IPS DF 6.9 (cell line): Measurements from ENCODE around the gene PVR.
"Not testable (repeated sequence)": the region's sequence is repeated elsewhere in the genome, so short reads cannot be mapped to it uniquely, and the experiment has no call there.

Experiments
- DNase-seq: peaks from one replicate; pipeline ENCODE4 v3.0.0-alpha.2; 2013; ENCODE audit warnings: low read depth, low spot score
- H3K27ac ChIP-seq: one replicate; pipeline ENCODE4 v1.5.1; 2013; ENCODE audit warnings: low read length, control low read depth
- H3K27me3 ChIP-seq: 2 replicates; pipeline ENCODE4 v1.6.1; 2013; ENCODE audit warnings: mild to moderate bottlenecking, low read length; ENCODE audit not compliant: control insufficient read depth, insufficient read depth
- H3K36me3 ChIP-seq: 2 replicates; pipeline ENCODE4 v1.6.1; 2013; ENCODE audit warnings: low read length; ENCODE audit not compliant: control insufficient read depth, insufficient read depth
- H3K4me1 ChIP-seq: 2 replicates; pipeline ENCODE4 v1.6.1; 2013; ENCODE audit warnings: low read length; ENCODE audit not compliant: control insufficient read depth, insufficient read depth
- H3K4me3 ChIP-seq: 2 replicates; pipeline ENCODE4 v1.5.1; 2013; ENCODE audit warnings: mild to moderate bottlenecking, low read length
- H3K9me3 ChIP-seq: 2 replicates; pipeline ENCODE4 v1.6.1; 2013; ENCODE audit warnings: low read length, inconsistent platforms; ENCODE audit not compliant: control insufficient read depth, insufficient read depth
- WGBS: extraction: QIAGEN DNeasy Blood & Tissue Kit; methylation state at CpG from one replicate; pipeline ENCODE4 v1.1.7; 2013; ENCODE audit warnings: mixed read lengths, missing lambda C conversion rate; ENCODE audit not compliant: insufficient read length, insufficient coverage; 5-methylcytosine and 5-hydroxymethylcytosine counted together

Gene PVR

DNA sequence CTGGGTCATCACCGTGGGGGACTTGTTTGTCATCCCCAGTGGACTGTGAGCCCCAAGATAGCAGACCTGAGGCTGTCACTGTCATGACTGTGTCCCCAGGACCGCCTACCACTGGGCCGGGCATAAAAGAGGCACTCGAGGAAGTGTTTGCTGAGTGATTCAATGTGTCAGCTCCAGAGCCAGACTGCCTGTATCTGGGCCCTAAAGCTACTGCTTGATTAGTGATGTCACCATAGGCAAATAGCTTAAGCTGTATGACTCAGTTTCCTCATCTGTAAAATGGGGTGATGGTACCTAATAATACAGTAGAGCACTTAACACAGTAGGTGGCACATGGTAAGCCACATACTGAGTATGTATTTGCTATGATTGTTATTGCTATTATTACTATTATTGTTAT lies 16.4 kb downstream of the PVR start:
- Histone ChIP-seq H3K9me3 (no peaks in the 10 kb centered on the region), H3K4me3 (no peak overlapping the region), H3K27me3 (no peaks in the 10 kb centered on the region), H3K27ac (no peak overlapping the region), H3K36me3 (peaks cover 9% of the 10 kb centered on the region; the same call in 1 of the 2 replicates), H3K4me1 (no peaks in the 10 kb centered on the region)
- no CpG with 5 or more reads among the region's 4 CpGs for WGBS
- DNase-seq = no peak

DNA sequence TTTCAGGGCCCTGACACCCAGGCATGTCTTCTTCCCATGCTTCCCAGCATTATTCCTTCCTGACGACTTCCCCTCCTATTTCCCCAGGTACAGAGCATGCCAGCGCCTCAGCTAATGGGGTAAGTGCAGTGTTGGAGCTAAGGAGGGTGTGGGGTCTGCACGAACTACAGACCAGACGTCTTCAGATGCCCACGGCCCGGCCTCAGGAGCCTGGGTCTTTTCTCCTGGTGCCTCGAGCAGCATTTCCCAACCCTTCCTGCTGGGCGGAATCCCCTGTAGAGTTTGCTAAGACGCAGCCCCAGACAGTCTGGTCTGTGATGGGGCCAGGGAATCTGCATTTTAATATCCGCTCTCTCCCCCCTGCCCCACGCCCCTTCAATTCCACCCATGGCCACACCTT lies 17.5 kb downstream of the PVR start:
- DNase-seq = no peak
- Histone ChIP-seq H3K27ac (no peak overlapping the region), H3K4me3 (no peak overlapping the region), H3K4me1 (no peaks in the 10 kb centered on the region), H3K9me3 (no peaks in the 10 kb centered on the region), H3K36me3 (peaks cover 9% of the 10 kb centered on the region; the same call in 1 of the 2 replicates), H3K27me3 (no peaks in the 10 kb centered on the region)
- WGBS = no CpG with 5 or more reads among the region's 11 CpGs

DNA sequence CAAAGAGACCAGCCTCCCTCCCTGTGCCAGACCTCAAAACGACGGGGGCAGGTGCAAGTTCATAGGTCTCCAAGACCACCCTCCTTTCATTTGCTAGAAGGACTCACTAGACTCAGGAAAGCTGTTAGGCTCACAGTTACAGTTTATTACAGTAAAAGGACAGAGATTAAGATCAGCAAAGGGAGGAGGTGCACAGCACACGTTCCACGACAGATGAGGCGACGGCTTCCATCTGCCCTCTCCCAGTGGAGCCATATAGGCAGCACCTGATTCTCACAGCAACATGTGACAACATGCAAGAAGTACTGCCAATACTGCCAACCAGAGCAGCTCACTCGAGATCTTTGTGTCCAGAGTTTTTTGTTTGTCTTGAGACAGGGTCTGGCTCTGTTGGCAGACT lies 18.2 kb downstream of the PVR start:
- Histone ChIP-seq H3K27me3 (no peaks in the 10 kb centered on the region), H3K9me3 (no peaks in the 10 kb centered on the region), H3K27ac (no peak overlapping the region), H3K4me3 (no peak overlapping the region), H3K4me1 (no peaks in the 10 kb centered on the region), H3K36me3 (peaks cover 9% of the 10 kb centered on the region; the same call in 1 of the 2 replicates)
- DNase-seq = no peak
- WGBS = no CpG with 5 or more reads among the region's 7 CpGs

DNA sequence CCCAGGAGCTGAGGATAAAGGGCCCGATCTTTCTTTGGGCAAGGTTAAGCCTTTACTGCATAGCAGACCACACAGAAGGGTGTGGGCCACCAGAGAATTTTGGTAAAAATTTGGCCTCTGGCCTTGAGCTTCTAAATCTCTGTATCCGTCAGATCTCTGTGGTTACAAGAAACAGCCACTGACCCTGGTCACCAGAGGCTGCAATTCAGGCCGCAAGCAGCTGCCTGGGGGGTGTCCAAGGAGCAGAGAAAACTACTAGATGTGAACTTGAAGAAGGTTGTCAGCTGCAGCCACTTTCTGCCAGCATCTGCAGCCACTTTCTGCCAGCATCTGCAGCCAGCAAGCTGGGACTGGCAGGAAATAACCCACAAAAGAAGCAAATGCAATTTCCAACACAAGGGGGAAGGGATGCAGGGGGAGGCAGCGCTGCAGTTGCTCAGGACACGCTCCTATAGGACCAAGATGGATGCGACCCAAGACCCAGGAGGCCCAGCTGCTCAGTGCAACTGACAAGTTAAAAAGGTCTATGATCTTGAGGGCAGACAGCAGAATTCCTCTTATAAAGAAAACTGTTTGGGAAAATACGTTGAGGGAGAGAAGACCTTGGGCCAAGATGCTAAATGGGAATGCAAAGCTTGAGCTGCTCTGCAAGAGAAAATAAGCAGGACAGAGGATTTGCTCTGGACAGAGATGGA lies 19.1 kb downstream of the PVR start:
- H3K36me3 ChIP-seq = peaks cover 6% of the 10 kb centered on the region; the same call in 1 of the 2 replicates
- WGBS = no CpG with 5 or more reads among the region's 7 CpGs
- no peak overlapping the region for H3K4me3 ChIP-seq
- H3K4me1 ChIP-seq = no peaks in the 10 kb centered on the region
- no peaks in the 10 kb centered on the region for H3K9me3 ChIP-seq
- H3K27me3 ChIP-seq = no peaks in the 10 kb centered on the region
- no peak overlapping the region for H3K27ac ChIP-seq
- no peak for DNase-seq

- H3K27me3 ChIP-seq = no peaks in the 10 kb centered on the region
- H3K4me1 ChIP-seq = no peaks in the 10 kb centered on the region
- H3K27ac ChIP-seq = no peak overlapping the region
- no peak overlapping the region for H3K4me3 ChIP-seq
- DNase-seq = no peak
- peaks cover 5% of the 10 kb centered on the region; the same call in 1 of the 2 replicates for H3K36me3 ChIP-seq
- WGBS = no CpG with 5 or more reads among the region's 5 CpGs
- H3K9me3 ChIP-seq = no peaks in the 10 kb centered on the region
These were observed 20.3 kb downstream of the PVR start for GRCh38 chr19:44663996-44664395.

DNA sequence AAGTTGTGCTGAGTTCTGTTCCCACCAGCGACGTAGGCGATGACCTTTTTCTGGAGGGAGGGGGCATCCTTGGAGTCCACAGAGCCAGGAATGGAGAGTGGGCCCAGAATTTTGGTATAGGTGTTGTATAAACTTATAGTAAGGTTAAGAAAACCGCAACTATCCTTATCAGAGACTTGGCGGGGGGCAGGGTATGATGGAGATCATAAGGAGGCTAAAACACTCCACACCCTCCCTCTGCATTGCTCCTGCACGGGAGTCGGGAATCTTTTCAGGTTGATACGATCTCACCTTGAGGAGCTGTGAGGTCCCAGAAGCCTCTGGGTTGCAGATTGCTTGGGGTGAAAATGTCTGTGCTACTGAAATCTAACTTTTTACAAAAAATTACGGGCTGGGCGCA lies 21.3 kb downstream of the PVR start:
- Histone ChIP-seq H3K36me3 (peaks cover 5% of the 10 kb centered on the region; the same call in 1 of the 2 replicates), H3K9me3 (no peaks in the 10 kb centered on the region), H3K4me1 (no peaks in the 10 kb centered on the region), H3K27me3 (no peaks in the 10 kb centered on the region), H3K27ac (no peak overlapping the region), H3K4me3 (no peak overlapping the region)
- DNase-seq = no peak
- WGBS = no CpG with 5 or more reads among the region's 10 CpGs

DNA sequence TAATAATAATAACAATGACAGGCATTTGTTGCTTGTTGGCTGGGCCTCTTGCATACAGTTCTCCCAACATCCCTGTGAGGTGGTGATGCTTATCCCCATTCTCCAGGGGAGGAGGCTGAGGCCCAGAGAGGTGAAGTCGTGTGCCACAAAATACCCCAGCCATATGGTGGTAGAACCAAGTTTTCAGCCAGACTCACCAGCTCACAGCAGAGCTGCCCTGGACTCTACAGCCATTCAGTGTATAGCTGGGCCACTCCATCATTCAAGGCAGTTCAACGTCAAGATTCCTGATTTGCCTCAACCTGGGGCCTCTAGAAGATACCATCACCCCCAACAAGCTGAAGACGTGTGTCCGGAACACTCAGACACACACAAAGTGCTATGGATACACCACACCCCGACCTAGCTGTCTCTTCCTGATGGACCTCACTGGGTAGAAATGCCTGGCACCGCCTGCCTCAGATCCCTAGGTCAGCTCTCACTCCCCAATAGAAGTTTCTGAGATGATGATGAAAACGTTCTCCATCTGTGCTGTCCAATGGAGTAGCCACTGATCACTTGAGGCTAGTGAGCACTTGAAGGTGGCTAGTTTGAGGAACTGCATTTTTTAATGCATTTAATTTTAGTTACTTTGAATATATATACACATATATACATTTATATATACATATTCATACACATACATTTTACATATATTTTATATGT lies 23.3 kb downstream of the PVR start:
- no peak overlapping the region for H3K27ac ChIP-seq
- no peaks in the 10 kb centered on the region for H3K9me3 ChIP-seq
- no peak overlapping the region for H3K4me3 ChIP-seq
- no peak for DNase-seq
- H3K36me3 ChIP-seq = peaks cover 5% of the 10 kb centered on the region; the same call in 1 of the 2 replicates
- WGBS = no CpG with 5 or more reads among the region's 7 CpGs
- H3K27me3 ChIP-seq = no peaks in the 10 kb centered on the region
- no peaks in the 10 kb centered on the region for H3K4me1 ChIP-seq

DNA sequence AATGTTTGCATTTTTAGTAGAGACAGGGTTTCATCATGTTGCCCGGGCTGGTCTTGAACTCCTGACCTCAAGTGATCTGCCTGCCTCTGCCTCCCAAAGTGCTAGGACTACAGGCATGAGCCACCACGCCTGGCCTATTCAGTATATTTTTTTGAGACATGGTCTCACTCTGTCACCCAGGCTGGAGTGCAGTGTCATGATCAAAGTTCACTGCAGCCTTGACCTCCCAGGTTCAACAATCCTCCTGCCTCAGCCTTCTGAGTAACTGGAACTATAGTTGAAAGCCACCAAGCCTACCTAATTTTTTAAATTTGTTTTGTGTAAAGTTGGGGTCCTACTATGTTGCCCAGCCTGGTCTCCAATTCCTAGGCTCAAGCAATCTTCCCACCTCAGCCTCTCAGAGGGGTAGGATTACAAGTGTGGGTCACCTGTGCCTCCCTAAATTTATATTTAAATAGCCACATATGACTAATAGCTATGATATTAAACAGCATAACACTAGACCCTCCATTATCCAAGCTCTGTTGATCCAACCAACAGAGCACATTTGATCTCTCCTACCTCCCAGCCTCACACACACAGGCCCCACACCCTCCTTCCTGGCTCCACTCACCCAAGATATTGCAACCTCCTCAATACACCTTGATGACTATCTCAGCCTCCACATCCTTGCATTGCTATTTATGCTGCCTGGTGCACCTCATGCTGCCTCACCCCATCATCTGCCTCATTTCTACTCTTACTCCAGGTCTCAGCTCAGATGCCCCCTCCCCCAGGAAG lies 25.5 kb downstream of the PVR start:
- no CpG with 5 or more reads among the region's 2 CpGs for WGBS
- H3K4me3 ChIP-seq = no peak overlapping the region

GRCh38 chr19:44670027-44670426 lies 26.3 kb downstream of the PVR start:
- H3K27ac ChIP-seq, H3K27me3 ChIP-seq, DNase-seq, H3K4me3 ChIP-seq, H3K4me1 ChIP-seq, H3K36me3 ChIP-seq, H3K9me3 ChIP-seq: not testable (repeated sequence)
- WGBS = no CpG with 5 or more reads among the region's 2 CpGs

More for the DNA sequence above, 25.5 kb downstream of the PVR start:
- no peaks in the 10 kb centered on the region for H3K4me1 ChIP-seq
- no peak for DNase-seq
- H3K36me3 ChIP-seq = no peaks in the 10 kb centered on the region
- no peak overlapping the region for H3K27ac ChIP-seq
- no peaks in the 10 kb centered on the region for H3K9me3 ChIP-seq
- H3K27me3 ChIP-seq = no peaks in the 10 kb centered on the region

DNA sequence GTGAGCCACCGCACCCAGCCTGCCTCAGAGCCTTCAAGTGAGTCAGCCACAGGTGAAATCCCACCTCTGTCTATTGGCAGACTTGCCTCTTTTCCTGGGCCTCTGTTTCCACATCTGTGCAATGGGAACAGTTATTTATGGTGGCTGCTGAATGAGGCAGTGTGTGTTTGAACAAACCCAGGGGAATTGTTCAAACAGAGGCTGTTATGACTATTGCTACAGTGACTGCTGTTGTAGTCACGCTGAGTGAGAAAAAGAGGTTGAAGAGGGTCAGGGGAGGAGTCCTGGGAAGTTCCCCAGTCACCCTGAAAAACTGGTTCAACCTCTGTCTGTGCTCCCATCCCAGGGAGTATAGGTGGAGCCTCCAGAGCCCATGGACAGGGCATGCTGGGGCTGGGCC lies 27.7 kb downstream of the PVR start, which contains the start of gene CEACAM19:
Gene CEACAM19 (plus strand): TSS at position 83 of the 400 bp plus-strand sequence. CDS start 450 bp downstream, outside the sequence.
- Histone ChIP-seq H3K4me1 (no peaks in the 10 kb centered on the region), H3K27ac (no peak within 1 kb of the TSS), H3K9me3 (no peaks in the 10 kb centered on the region), H3K36me3 (no peaks in the 10 kb centered on the region), H3K27me3 (no peaks in the 10 kb centered on the region), H3K4me3 (no peak within 1 kb of the TSS)
- no peak for DNase-seq
- no CpG with 5 or more reads among the region's 2 CpGs for WGBS
